G401.6 (cell line): ENCODE measurements around the gene UBE2A.
A peak's percentile ranks its signal among the peaks of the same experiment; 100 is the strongest.

Experiments
- FAIRE-seq: peaks from 2 replicates; lab custom pipeline; 2012; peaks lifted over from hg19 to GRCh38; lab: Jason Lieb, UNC

UBE2A gene

DNA sequence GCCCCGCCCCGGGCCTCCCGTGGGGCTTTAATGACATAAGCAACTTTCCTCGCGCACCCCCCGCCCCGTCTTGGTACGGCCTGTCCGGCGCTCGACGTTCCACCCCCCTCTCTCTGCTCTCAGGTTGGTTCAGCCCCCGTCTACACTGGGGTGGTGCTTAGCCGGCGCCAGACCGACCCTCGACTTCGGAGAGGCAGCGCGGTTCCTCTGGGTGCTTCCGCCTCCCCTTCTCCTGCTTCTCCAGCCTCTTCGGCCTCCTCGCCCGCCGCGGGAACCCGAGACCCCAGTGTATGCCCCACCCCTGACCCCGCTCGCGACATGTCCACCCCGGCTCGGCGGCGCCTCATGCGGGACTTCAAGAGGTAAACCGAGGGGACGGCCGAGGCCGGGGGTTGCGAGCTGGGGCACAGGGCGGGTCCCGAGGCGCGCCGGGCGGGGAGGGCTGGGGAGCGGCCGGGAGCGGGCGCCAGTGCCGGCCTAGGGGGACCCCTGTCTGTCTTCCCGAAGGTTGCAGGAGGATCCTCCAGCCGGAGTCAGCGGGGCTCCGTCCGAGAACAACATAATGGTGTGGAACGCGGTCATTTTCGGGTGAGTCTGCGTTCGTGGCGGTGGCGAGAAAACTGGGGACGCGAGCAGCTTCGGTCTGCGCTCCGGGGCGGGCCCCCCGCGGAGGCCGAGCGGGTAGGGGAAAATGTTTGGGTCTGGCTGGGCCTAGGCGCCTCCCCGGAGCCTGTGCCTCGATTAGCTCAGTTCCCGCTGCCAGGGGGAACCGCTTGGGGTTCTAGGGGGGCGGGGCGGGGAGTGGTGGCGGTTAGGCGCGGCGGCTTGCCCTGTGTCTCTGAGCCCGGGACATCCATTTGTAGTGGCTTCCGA is at the start of gene UBE2A:
Gene UBE2A, plus strand, starts transcription at position 170 of the 873 bp plus-strand sequence. Its CDS starts 149 bp downstream, at position 319.
- FAIRE-seq: peak; percentile 96

DNA sequence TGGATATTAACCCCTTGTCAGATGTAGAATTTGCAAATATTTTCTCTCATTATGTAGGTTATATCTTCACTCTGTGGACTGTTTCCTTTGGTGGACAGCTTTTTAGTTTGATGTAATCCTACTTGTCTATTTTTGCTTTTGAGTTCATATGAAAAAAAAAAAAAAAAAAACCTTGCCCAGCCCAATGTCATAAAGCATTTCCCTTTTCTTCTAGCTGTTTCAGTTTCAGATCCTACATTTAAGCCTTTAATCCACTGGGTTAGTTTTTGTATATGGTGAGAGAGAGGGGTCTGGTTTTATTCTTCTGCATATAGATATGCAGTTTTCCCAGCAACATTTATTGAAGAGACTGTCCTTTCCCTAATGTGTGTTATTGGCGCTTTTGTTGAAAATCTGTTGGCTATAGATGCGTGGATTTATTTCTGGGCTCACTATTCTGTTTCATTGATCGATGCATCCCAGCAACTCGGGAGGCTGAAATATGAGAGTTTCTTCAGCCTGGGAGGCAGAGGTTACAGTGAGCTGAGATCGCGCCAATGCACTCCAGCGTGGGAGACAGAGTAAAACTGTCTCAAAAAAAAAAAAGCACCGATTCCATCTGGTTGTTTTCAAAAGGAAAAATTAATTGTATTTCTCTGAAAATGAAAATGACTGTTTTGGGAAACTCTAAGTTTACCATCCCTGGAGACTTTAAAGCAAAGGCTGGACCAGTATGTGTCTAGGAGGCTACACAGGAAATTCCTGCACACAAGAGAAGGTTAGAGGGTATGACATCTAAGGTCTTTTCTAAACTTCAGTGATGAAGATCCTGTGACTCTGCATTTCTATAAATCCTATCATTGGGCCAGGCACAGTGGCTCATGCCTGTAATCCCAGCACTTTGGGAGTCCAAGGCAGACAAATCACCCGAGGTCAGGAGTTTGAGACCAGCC is 44.8 kb upstream of the UBE2A start:
- FAIRE-seq: no peak

DNA sequence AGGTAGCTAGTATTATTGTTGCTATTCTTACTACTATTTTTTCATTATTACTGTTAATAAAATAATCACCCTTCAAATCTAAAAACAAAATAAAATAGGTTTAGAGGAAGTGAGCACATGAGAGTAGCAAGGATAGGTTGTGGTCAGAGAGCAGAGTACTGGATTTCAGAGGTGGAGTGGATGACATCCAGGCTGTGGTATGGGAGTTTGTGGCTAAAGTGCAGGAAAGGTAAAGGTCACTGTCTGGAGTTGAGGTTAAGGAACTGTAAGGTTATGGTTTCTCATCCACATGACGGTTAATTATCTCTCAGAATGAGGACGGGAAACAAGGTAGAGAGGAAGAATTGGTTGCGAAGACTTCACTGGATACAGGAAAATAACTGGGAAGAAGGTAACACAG is 36.9 kb upstream of the UBE2A start:
- FAIRE-seq: no peak

DNA sequence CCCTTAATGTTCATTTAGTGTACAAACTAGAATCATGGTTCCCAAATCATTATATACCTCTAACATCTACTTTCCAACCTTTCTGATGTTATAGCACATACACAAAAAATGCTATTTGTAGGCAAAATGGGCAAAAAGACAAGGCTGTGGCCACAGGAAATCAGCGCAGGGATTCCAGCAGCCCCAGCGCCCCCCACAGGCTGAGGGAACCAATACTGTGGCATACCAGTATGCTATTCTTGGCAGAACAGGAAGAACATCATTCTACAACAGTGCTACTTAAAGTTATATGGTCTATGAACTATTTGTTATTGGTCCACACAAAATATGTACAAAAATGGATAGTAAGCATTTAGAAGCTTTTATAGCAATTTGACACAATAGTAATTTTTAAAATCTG is 34.5 kb upstream of the UBE2A start:
- no peak for FAIRE-seq

DNA sequence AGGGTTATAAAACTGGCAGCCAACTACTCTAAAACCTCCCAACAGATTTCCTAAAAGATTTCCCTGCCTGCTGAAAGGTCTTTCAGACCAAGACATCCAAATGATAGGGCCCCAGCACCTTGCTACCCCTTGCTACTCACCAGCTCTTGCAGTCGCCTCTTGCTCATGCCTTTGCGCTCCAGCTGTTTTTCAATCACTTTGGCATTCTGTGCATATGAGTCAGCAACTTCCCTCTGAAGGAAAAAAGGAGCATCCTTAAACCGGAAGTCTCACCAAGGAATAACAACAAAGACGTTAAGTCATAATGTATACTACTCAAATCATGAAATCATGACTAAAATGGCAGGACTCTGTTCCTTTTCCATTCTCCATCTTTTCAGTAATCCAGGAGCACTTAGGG is 33.2 kb upstream of the UBE2A start:
- FAIRE-seq: no peak

DNA sequence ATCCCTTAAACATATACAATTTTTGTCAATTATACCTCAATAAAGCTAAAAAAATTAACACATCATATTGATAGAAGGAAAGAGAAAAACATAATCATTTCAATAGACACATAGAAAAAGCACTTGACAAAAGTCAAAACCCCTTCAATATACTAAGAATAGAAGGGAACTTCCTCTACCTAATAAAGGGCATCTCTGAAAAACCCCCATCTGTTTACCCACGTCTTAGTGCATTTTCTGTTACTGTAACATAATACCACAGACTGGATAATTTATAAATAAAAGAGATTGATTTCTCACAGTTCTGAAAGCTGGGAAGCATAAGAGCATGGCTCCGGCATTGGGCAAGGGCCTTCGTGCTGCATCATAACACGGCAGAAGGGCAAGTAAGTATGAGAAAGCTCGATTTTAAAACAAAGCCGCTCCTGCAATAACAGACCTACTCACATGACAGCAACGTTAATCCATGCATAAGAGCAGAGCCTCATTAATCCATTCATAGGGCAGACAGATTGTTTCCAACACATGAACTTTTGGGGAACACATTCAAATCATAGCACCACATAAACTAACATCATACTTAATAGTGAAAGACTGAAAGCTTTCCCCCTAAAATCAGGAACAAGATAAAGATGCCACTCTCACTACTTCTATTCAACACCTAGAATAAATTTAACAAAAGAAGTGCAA is 24.9 kb upstream of the UBE2A start:
- FAIRE-seq: no peak

DNA sequence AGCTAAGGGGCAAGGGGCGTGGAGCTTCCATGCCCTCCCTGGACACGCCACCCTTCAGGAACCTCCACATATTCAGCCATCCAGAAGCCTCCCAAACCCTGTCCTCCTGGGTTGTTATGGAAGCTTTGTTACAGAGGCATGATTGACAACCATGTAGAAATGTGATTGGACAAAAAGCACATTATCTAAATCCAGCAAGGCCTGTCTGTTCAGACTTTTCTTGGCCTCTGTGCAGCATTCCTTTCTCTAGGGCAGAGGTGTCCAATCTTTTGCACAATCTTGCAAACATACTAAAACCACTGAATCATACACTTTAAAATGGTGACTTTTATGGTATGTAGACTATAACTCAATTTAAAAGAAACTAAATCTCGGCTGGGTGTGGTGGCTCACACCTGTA is 21.9 kb upstream of the UBE2A start:
- no peak for FAIRE-seq

DNA sequence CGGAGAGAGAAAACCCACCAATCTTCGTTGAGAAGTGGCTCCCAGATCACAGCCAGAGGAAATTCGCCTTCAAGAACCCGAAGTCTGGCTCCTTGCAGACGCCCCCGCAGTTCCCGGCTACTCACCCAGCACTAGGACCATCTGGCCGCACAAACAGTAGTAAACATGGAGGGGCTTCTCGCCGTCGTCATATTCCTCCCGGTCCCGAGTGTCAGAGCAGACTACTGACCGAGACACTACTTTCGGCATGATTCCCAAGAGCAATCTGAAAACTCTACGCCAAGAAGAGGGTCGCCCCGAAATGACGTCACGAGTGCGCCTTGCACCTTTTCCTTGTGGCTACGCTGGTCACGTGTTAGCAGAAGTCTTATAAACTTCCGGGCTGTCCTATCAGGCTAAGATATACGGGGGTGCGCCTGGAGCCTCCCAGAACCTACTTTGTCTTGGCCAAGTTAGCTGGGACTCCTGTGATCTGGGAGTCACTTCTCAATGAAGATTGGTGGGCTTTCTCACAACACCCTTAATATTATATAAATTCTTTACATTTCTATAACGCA is 9.2 kb upstream of the UBE2A start, which contains the start of gene STEEP1:
Gene STEEP1, minus strand, starts transcription at position 303 of the 557 bp plus-strand sequence. Its CDS starts 54 bp downstream, at position 249.
- peak; percentile 96 for FAIRE-seq

DNA sequence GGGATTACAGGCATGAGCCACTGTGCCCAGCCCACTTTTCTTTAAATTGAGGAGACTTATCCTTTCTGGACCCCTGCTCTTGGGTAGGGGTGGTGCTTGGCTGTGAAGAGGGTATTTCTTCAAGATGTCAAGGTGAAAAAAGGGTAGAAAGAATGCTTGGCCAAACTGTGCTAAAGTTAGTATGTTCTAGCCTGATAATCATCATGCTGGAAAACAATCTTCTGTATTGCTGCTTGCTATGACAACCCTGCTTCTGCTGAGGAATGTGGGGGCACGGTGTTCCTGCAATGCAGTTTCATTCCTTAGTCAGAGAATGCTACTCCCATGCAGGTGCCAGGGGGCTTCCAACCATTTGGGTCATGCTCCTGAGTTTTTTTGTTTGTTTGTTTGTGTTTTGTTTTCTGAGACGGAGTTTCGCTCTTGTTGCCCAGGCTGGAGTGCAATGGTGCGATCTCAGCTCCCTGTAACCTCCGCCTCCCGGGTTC is 4.0 kb upstream of the UBE2A start:
- no peak for FAIRE-seq

DNA sequence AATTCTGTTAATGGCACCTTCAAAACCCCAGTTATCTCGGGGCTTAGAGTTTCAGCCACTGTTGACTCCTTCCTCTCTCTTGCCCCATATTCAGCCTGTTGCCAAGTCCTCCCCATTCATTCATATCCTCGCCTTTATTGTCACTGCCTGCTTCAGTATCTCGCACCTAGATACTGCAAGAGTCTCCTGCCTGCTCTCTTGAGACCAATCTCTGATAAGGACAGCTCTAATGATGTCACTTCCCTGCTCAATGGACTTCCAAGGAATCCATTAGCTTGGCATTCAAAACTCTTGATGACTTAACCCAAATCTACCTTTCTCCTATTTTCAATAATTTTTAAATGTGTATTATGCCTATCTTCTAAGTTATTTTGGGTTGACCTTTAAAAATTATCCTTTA is 1.1 kb upstream of the UBE2A start:
- FAIRE-seq: no peak

DNA sequence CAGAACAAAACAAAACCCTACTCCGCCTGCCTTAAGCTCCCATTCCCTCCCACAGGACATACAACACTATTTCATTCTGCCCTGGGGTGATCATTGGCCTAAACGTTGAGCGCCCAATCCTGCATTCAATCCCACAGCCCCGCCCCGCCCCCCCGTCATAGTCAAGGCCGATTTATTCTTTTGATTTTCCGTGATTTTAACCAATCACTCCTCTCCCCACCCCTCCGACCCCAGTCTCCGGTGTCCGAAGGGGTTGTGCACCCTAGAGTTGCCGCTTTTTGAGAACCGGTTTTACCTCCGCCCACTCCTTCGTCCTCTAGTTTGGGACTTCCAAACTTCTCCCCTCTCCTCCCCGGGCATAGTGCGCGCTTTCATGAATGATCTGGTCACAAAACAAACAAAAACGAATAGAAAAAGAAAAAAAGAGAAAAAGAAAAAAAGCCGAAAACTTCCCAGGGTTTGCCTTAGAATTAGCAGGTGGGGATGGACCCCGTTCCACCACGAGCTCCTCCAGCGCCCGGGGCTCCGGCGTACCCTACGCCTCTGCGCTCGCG is 446 bp upstream of the UBE2A start:
- no peak for FAIRE-seq

DNA sequence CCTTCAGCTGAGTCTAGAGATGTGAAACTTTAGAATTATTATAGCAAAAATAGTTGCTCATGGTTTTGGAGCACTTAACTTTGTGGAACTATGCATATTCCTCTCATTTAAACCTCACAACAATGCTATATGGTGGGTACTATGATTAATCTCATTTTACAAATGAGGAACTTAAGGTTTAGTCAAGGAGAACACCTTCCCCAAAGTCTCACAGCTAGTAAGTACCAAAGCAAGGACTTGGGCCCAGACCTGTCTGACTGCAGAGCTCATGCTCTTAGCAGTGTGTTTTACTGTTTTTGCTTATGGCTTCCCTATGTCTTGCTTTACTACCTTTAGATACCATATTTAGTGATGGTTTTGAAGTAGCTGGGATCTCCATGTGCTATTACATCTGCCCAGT is 5.1 kb downstream of the UBE2A start:
- FAIRE-seq: no peak

DNA sequence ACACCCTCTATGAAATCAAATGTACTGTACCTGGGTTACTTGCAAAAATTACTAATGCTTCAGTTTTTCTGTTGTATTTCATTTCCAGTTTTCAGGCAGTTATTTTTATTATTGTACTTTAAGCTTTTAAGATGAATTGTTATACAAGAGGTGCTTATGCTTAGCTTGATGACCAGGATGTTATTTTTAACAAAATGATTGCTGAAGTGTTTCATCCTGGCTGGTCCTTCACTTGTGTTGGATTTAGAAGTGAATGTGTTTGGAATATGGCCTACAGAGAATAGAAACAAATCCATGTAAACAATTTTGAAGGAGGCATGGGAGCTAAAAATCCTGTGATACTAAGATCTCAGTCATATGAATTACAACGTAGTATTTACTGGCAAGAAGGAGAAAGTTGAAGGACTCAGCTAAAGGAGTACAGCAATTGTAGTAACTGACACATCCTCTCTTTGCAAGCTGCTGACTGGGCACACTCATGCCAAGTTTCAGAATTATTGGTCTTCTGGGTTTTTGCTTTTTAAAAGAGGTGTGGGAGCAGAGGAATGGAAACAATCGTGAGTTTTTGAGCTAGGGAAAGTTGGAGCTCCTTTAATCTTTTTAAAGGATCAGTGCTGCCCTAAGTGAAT is 9.2 kb downstream of the UBE2A start:
- no peak for FAIRE-seq

DNA sequence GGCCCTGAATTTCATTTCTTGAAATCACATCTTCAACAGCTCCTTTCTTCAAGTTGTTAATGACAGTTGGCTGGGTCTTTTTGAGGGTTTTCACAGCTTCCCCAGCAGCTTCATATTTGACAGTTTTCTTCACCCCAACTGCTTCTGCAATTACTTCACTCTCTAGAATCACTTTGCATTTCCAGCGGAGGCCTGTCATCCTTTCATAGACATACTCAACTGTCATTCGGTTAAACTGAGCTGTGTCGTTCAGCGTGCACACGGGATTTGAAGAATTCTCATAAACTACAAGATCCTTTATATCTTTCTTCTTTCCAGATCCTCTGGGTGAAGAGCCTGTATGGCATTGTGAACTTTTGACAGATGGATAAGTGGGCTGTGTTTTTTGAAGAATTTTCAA is 15.4 kb downstream of the UBE2A start:
- FAIRE-seq: no peak

DNA sequence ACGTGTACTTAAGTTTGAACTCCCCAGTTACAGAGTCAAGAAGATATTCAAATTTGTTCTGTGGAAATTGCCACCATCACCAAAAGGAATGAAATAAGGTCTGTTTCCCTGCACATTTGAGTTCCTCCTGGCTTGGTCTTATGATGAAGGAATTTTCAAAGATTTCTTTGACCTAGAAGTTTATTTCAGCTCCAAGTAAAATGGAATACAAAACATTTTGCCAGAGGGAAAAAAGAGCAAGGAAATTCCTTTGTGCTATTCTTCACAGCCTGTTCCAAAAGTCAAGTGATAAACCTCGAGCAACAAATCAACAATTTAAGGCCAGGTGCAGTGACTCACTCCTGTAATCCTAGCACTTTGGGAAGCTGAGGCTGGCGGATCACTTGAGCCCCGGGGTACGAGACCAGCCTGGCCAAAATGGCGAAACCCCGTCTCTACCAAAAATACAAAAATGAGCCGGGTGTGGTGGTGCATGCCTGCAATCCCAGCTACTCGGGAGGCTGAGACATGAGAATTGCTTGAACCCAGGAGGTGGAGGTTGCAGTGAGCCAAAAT is 28.4 kb downstream of the UBE2A start:
- FAIRE-seq: no peak

DNA sequence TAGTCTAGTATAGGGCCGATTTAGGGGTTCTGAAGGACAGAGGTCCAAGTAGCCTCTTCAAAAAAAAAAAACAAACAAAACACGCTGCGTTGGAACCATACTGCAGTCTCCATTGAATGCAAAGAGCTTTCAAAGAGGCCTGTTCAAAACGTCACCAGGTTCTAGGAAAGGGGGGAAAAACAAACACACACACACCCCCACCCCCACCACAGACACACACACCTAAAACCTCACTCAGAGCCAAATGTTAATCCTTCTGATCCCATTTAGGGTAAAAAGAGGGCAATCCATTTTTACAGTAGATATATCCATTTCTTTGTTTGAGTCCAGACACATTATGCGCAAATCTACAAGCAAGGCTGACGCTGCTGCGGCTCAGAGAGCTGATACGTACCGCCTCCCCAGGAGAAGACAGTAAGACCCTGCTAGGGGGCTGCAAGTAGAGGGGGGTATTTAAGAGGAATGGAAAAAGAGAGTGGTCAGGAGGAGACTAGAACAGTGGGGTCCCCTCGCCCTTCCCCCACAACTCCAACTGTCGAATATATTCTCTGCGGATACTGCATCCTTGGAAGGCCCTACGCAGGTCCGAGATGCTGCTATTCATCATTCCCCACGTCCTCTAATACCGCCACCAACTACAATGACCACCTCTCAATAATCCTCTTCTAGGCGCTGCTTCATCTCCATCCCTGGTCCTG is 30.6 kb downstream of the UBE2A start:
- no peak for FAIRE-seq

DNA sequence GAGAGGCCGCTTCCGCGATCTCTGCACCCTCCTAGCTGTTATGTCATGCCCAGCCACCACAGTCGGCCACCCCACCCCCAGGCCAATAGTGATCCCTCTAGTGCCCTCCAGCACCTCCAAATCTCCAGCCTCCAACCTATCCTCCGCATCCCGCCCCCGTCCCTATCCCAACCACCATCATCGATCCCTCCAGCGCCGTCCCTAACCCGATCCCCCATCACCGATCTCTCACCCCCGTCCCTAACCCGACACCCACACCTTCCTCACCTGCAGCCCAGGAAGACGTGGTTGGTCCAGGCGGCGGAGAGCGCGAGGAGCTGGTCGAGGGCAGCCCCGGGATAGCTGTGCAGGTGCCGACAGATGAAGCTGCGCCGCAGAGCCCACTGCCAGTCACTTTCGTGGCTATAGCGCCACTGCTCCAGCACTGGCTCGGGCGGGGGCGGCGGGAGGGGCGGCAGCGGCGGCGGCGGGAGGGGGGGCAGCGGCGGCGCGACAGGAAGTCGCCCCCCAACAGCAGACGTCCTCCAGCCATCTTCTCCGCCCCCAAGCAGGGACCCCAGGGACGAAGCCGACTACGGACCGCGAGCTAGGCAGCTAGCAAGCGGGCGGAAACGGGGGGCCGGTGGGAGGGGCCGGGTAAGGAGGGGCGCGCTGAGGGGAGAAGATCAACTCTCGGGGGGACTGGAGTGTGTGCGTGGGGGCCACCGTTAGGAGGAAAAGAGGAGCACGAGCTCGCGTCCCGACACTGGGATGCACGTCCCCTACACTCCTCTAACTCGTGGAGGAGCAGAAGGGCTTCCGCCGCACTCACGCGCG is 31.3 kb downstream of the UBE2A start:
- FAIRE-seq: no peak

DNA sequence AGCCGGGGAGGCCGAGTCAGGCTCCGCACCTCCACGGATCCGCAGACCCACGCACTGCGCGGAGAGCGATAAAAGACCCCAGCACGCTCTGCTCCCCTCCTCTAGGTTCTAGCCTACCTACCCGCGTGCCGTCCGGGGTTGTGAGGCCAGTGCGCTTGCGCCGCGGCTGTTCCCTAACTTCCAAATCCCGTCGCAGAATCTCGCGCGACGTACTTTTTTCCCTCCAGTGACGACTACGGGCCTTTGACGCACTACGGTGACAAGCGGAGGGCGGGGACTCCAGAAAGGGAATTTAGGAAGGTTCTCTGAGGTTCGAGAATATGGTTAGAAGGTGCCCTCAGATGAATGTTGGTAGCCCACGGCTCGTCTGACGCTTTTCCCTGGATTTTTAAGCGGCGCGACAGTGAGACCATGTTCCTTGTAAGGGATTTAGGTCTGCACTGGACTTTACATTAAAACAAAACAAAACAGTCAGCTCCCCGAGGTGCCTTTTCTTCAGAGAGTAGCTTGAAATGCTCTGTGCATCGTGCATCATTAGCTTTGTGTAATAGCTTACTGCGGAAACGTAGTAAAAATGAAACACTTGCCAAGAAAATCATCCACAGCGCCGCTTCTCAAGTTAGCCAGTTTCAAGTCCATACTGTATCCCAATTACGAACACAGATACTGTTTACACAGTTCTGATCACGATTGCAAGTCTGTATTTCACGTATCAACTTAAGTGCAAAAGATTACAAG is 32.1 kb downstream of the UBE2A start, which contains the start of gene NKRF:
Gene NKRF, minus strand, starts transcription at position 145 of the 738 bp plus-strand sequence.
- FAIRE-seq: peak; percentile 97

DNA sequence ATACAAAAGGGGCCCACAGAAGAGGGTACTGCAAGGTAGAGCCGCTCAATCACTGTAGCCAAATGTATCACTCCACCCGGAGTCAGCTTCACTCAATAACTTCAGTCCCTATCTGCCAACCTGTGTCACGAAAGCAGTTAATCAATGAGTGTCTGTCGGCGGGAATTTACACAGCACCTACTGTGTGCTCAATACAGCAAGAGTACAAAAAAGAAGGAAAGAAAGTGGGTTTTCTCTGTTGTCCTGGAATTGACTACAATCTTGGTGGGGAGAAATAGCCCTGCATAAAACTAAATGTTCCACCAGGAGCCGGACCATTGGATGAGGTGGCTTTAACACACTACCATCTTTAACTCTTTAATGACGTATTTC is 32.6 kb downstream of the UBE2A start:
- no peak for FAIRE-seq
